H9 (cell line): ENCODE data around the gene TSPAN4. TPM values are rescaled to one million over a fixed set of nuclear protein-coding genes. Genes with fewer than 3 reads are reported as not detected.

Experiments
- DNase-seq: peaks from one replicate; pipeline ENCODE4 v3.0.0-alpha.2; 2017
- H2AFZ ChIP-seq: one replicate; pipeline ENCODE4 v1.6.1; 2013; ENCODE audit warnings: mild to moderate bottlenecking, low read length, control low read depth, moderate library complexity
- H2AK5ac ChIP-seq: 2 replicates; pipeline ENCODE4 v1.6.1; 2013; ENCODE audit warnings: low read length, control low read depth, mixed read lengths; ENCODE audit not compliant: insufficient read length
- H2BK120ac ChIP-seq: one replicate; pipeline ENCODE4 v1.6.1; 2013; ENCODE audit warnings: low read depth, mild to moderate bottlenecking, low read length, control low read depth, inconsistent platforms; ENCODE audit not compliant: poor library complexity, severe bottlenecking
- H2BK12ac ChIP-seq: 2 replicates; pipeline ENCODE4 v1.6.1; 2013; ENCODE audit warnings: low read length, control low read depth, mixed read lengths, low read depth; ENCODE audit not compliant: insufficient read length
- H2BK15ac ChIP-seq: 2 replicates; pipeline ENCODE4 v1.6.1; 2013; ENCODE audit warnings: low read depth, low read length, control low read depth
- H2BK20ac ChIP-seq: one replicate; pipeline ENCODE4 v1.6.1; 2013; ENCODE audit warnings: low read depth, mild to moderate bottlenecking, low read length, control low read depth, inconsistent platforms; ENCODE audit not compliant: poor library complexity, severe bottlenecking
- H2BK5ac ChIP-seq: 2 replicates; pipeline ENCODE4 v1.6.1; 2013; ENCODE audit warnings: low read length, control low read depth, mixed read lengths; ENCODE audit not compliant: insufficient read length
- H3K14ac ChIP-seq: 2 replicates; pipeline ENCODE4 v1.6.1; 2013; ENCODE audit warnings: low read length, control low read depth; ENCODE audit not compliant: insufficient read depth
- H3K18ac ChIP-seq: 2 replicates; pipeline ENCODE4 v1.6.1; 2013; ENCODE audit warnings: low read depth, mild to moderate bottlenecking, mixed read lengths, low read length, control low read depth; ENCODE audit not compliant: insufficient read length
- H3K23ac ChIP-seq: 2 replicates; pipeline ENCODE4 v1.6.1; 2013; ENCODE audit warnings: low read length, control low read depth, mixed read lengths, low read depth; ENCODE audit not compliant: insufficient read length
- H3K23me2 ChIP-seq: 2 replicates; pipeline ENCODE4 v1.6.1; 2013; ENCODE audit warnings: low read depth, mild to moderate bottlenecking, mixed read lengths, low read length, control low read depth; ENCODE audit not compliant: insufficient read length, poor library complexity, severe bottlenecking
- H3K27ac ChIP-seq: 2 replicates; pipeline ENCODE4 v1.5.1; 2013; ENCODE audit warnings: low read length, control low read depth, mixed read lengths, low read depth; ENCODE audit not compliant: insufficient read length
- H3K27me3 ChIP-seq: 2 replicates; pipeline ENCODE4 v1.6.1; 2013; ENCODE audit warnings: low read length, control low read depth, inconsistent platforms; ENCODE audit not compliant: insufficient read depth
- H3K4ac ChIP-seq: 2 replicates; pipeline ENCODE4 v1.6.1; 2013; ENCODE audit warnings: low read depth, mild to moderate bottlenecking, control low read depth, inconsistent platforms, low read length, moderate library complexity
- H3K4me1 ChIP-seq: 2 replicates; pipeline ENCODE4 v1.6.1; 2013; ENCODE audit warnings: low read length, control low read depth, inconsistent platforms; ENCODE audit not compliant: insufficient read depth
- H3K4me2 ChIP-seq: 2 replicates; pipeline ENCODE4 v1.6.1; 2013; ENCODE audit warnings: low read length, control low read depth, mixed read lengths; ENCODE audit not compliant: insufficient read length, insufficient read depth
- H3K56ac ChIP-seq: 2 replicates; pipeline ENCODE4 v1.6.1; 2013; ENCODE audit warnings: low read depth, mild to moderate bottlenecking, mixed read lengths, low read length, control low read depth; ENCODE audit not compliant: insufficient read length
- H3K79me1 ChIP-seq: 2 replicates; pipeline ENCODE4 v1.6.1; 2013; ENCODE audit warnings: low read depth, mild to moderate bottlenecking, moderate library complexity, low read length, control low read depth, inconsistent platforms; ENCODE audit not compliant: insufficient read depth, poor library complexity, severe bottlenecking
- H3K79me2 ChIP-seq: 2 replicates; pipeline ENCODE4 v1.6.1; 2013; ENCODE audit warnings: low read length, control low read depth, inconsistent platforms; ENCODE audit not compliant: insufficient read depth
- H3K9ac ChIP-seq: 2 replicates; pipeline ENCODE4 v1.6.1; 2013; ENCODE audit warnings: low read length, control low read depth, mixed read lengths; ENCODE audit not compliant: insufficient read length; ENCODE audit errors: extremely low read depth
- H3K9me3 ChIP-seq: one replicate; pipeline ENCODE4 v1.6.1; 2013; ENCODE audit warnings: low read depth, low read length, inconsistent platforms; ENCODE audit not compliant: control insufficient read depth
- H3T11ph ChIP-seq: one replicate; pipeline ENCODE4 v1.6.1; 2013; ENCODE audit warnings: mild to moderate bottlenecking, low read length, control low read depth, inconsistent platforms
- H4K20me1 ChIP-seq: one replicate; pipeline ENCODE4 v1.6.1; 2013; ENCODE audit not compliant: control insufficient read depth, insufficient read length, insufficient read depth
- H4K5ac ChIP-seq: 2 replicates; pipeline ENCODE4 v1.6.1; 2013; ENCODE audit warnings: low read depth, mild to moderate bottlenecking, mixed read lengths, low read length, control low read depth; ENCODE audit not compliant: insufficient read length
- H4K8ac ChIP-seq: replicated peaks from 2 replicates; pipeline ENCODE4 v1.6.1; 2013; ENCODE audit warnings: low read length, control low read depth, mixed read lengths, low read depth; ENCODE audit not compliant: insufficient read length
- H4K91ac ChIP-seq: 2 replicates; pipeline ENCODE4 v1.6.1; 2013; ENCODE audit warnings: low read depth, mild to moderate bottlenecking, moderate library complexity, mixed read lengths, low read length, control low read depth; ENCODE audit not compliant: insufficient read length
- H3K27ac Mint-ChIP-seq, 3 experiments: 2 replicates in 2 of 3; 3 replicates in 1 of 3; pipeline ENCODE4 v1.8.0; 2020 to 2021; ENCODE audit warnings: mixed read lengths in 3 of 3, mild to moderate bottlenecking in 1 of 3, moderate library complexity in 1 of 3
- H3K27me3 Mint-ChIP-seq: 2 replicates; pipeline ENCODE4 v1.8.0; 2021; ENCODE audit warnings: low read depth, mild to moderate bottlenecking, moderate library complexity, mixed read lengths
- H3K36me3 Mint-ChIP-seq, 3 experiments: 2 replicates in 2 of 3; 3 replicates in 1 of 3; pipeline ENCODE4 v1.8.0; 2020 to 2021; ENCODE audit warnings: low read depth in 3 of 3, mixed read lengths in 3 of 3; ENCODE audit not compliant: insufficient read depth in 1 of 3
- H3K4me1 Mint-ChIP-seq, 2 experiments: 2 replicates each; pipeline ENCODE4 v1.8.0; 2020; ENCODE audit warnings: mixed read lengths in 2 of 2
- H3K4me3 Mint-ChIP-seq, 2 experiments: 2 replicates in 1 of 2; 3 replicates in 1 of 2; pipeline ENCODE4 v1.8.0; 2020 to 2021; ENCODE audit warnings: mild to moderate bottlenecking in 2 of 2, mixed read lengths in 2 of 2, moderate library complexity in 1 of 2
- H3K9me3 Mint-ChIP-seq, 2 experiments: 2 replicates in 1 of 2; 3 replicates in 1 of 2; pipeline ENCODE4 v1.8.0; 2020; ENCODE audit warnings: mild to moderate bottlenecking in 2 of 2, mixed read lengths in 2 of 2, moderate library complexity in 1 of 2
- CTCF ChIP-seq: fragments of 200-600 bp; sonication (generic); conservative IDR thresholded peaks from 3 replicates; pipeline ENCODE4 v1.8.0; 2021; ENCODE audit warnings: antibody characterized with exemption, mild to moderate bottlenecking
- WGBS: extraction: QIAGEN DNeasy Blood & Tissue Kit; methylation state at CpG from one replicate; pipeline ENCODE4 v1.1.7; 2013; ENCODE audit warnings: missing lambda C conversion rate, low lambda C conversion rate, mixed read lengths; ENCODE audit not compliant: insufficient read length; ENCODE audit errors: extremely low coverage; 5-methylcytosine and 5-hydroxymethylcytosine counted together
- total RNA-seq: library from RNA; stranded (reverse); gene quantifications from 2 replicates; pipeline ENCODE4 v1.2.1, GENCODE V29; 2021

TSPAN4 gene
- total RNA-seq, 1 experiment from 2014 or later: 64.6 TPM

GRCh38 chr11:867856-868358, 25.3 kb downstream of the TSPAN4 start:
- Histone ChIP-seq H2BK120ac (no peak overlapping the region), H3K9me3 (no peaks in the 10 kb centered on the region), H4K91ac (no peak overlapping the region), H3K56ac (no peak overlapping the region), H3K23me2 (no peaks in the 10 kb centered on the region), H3T11ph (no peak overlapping the region), H2AK5ac (no peak overlapping the region), H2BK15ac (no peak overlapping the region), H3K27ac (no peak overlapping the region), H3K4ac (no peak overlapping the region), H4K5ac (no peak overlapping the region), H3K79me1 (no peaks in the 10 kb centered on the region), H3K18ac (no peak overlapping the region), H3K14ac (no peak overlapping the region), H4K8ac (no peak overlapping the region), H3K4me1 (no peaks in the 10 kb centered on the region; the same call in 1 of the 2 replicates), H3K79me2 (no peaks in the 10 kb centered on the region), H2BK12ac (no peak overlapping the region), H2AFZ (no peak overlapping the region), H3K27me3 (no peaks in the 10 kb centered on the region), H3K23ac (no peak overlapping the region), H2BK5ac (no peak overlapping the region), H3K4me2 (no peak overlapping the region), H2BK20ac (no peak overlapping the region), H4K20me1 (no peaks in the 10 kb centered on the region), H3K9ac (no peak overlapping the region)
- Mint-ChIP-seq H3K36me3 (peaks cover 5 to 23% (median 17%) of the 10 kb centered on the region in 3 experiments; a peak in 5 of 7 replicates), H3K4me3 (no peak overlapping the region), H3K9me3 (no peaks in the 10 kb centered on the region), H3K4me1 (peaks cover 12 to 19% of the 10 kb centered on the region in 2 experiments), H3K27ac (0 out of 7 replicates have a peak overlapping the region, but pooled peaks of 1 of the 3 experiments have one; percentile 16), H3K27me3 (no peaks in the 10 kb centered on the region; the same call in 1 of the 2 replicates)
- no peak for TF ChIP-seq CTCF
- no CpG with 5 or more reads among the region's 8 CpGs for WGBS
- DNase-seq: no peak
